Liver (tissue), 9 donors: ENCODE results near the gene PTGES. TPM values are rescaled to one million over a fixed set of nuclear protein-coding genes. Genes with fewer than 3 reads are reported as not detected.

Experiments used
- DNase-seq: peaks from one replicate; pipeline ENCODE4 v3.0.0-alpha.2; 2017; ENCODE audit warnings: low spot score
- H3K27ac ChIP-seq, 2 donors: one replicate each; pipeline ENCODE4 v1.7.0; 2013; ENCODE audit warnings: inconsistent platforms in 2 of 2, low read length in 2 of 2, control low read depth in 1 of 2, low read depth in 1 of 2, mild to moderate bottlenecking in 1 of 2
- H3K27me3 ChIP-seq, 4 donors: one replicate each; pipeline versions ENCODE4 v1.6.1 to v1.7.0; 2013; ENCODE audit warnings: low read length in 3 of 4, inconsistent platforms in 1 of 4, mild to moderate bottlenecking in 1 of 4, moderate library complexity in 1 of 4; ENCODE audit not compliant: control insufficient read depth in 4 of 4, insufficient read depth in 4 of 4
- H3K36me3 ChIP-seq, 4 donors: one replicate each; pipeline versions ENCODE4 v1.6.1 to v1.7.0; 2013; ENCODE audit warnings: low read length in 3 of 4, mild to moderate bottlenecking in 3 of 4, low read depth in 1 of 4, moderate library complexity in 1 of 4; ENCODE audit not compliant: control insufficient read depth in 4 of 4, insufficient read depth in 3 of 4
- H3K4me1 ChIP-seq, 4 donors: one replicate each; pipeline versions ENCODE4 v1.6.1 to v1.7.0; 2013; ENCODE audit warnings: low read length in 3 of 4, mild to moderate bottlenecking in 3 of 4, moderate library complexity in 1 of 4; ENCODE audit not compliant: control insufficient read depth in 4 of 4, insufficient read depth in 4 of 4
- H3K4me3 ChIP-seq, 3 donors: one replicate each; pipeline versions ENCODE4 v1.6.1 to v1.7.0; 2013; ENCODE audit warnings: low read length in 3 of 3, control low read depth in 1 of 3, low read depth in 1 of 3, mild to moderate bottlenecking in 1 of 3
- H3K9ac ChIP-seq, 2 donors: one replicate each; pipeline ENCODE4 v1.7.0; 2013; ENCODE audit warnings: low read length in 2 of 2, mild to moderate bottlenecking in 2 of 2, moderate library complexity in 2 of 2, control low read depth in 1 of 2, low read depth in 1 of 2
- H3K9me3 ChIP-seq, 4 donors: one replicate each; pipeline versions ENCODE4 v1.6.1 to v1.7.0; 2013; ENCODE audit warnings: low read length in 3 of 4; ENCODE audit not compliant: control insufficient read depth in 4 of 4
- EGR1 ChIP-seq, 2 donors: IDR thresholded peaks; 2 replicates each; pipeline ENCODE4 v1.6.1; 2016 to 2018; ENCODE audit warnings: antibody characterized with exemption in 2 of 2, low read depth in 2 of 2
- FOXA1 ChIP-seq: IDR thresholded peaks from 2 replicates; pipeline ENCODE4 v1.6.1; 2016; ENCODE audit warnings: antibody characterized with exemption
- FOXA2 ChIP-seq: IDR thresholded peaks from 2 replicates; pipeline ENCODE4 v1.6.1; 2016; ENCODE audit warnings: antibody characterized with exemption
- GABPA ChIP-seq, 2 donors: IDR thresholded peaks in 1 of 2; conservative IDR thresholded peaks in 1 of 2; 2 replicates each; pipeline ENCODE4 v1.6.1; 2016; ENCODE audit warnings: antibody characterized with exemption in 2 of 2, mild to moderate bottlenecking in 1 of 2, moderate library complexity in 1 of 2
- HNF4A ChIP-seq, 2 donors: conservative IDR thresholded peaks; 2 replicates each; pipeline ENCODE4 v1.6.1; 2016; ENCODE audit warnings: antibody characterized with exemption in 2 of 2, mild to moderate bottlenecking in 2 of 2
- HNF4G ChIP-seq: IDR thresholded peaks from 2 replicates; pipeline ENCODE4 v1.6.1; 2016; ENCODE audit warnings: antibody characterized with exemption
- JUND ChIP-seq, 2 donors: IDR thresholded peaks; 2 replicates each; pipeline ENCODE4 v1.6.1; 2016; ENCODE audit warnings: antibody characterized with exemption in 2 of 2
- RAD21 ChIP-seq, 2 donors: IDR thresholded peaks; 2 replicates each; pipeline ENCODE4 v1.6.1; 2016; ENCODE audit warnings: antibody characterized with exemption in 2 of 2, mild to moderate bottlenecking in 2 of 2
- RXRA ChIP-seq, 2 donors: IDR thresholded peaks; 2 replicates each; pipeline ENCODE4 v1.6.1; 2017 to 2018; ENCODE audit warnings: antibody characterized with exemption in 2 of 2, mild to moderate bottlenecking in 1 of 2
- SP1 ChIP-seq: IDR thresholded peaks from 2 replicates; pipeline ENCODE4 v1.6.1; 2018; ENCODE audit warnings: antibody characterized with exemption, mild to moderate bottlenecking
- TAF1 ChIP-seq: conservative IDR thresholded peaks from 2 replicates; pipeline ENCODE4 v1.6.1; 2016; ENCODE audit warnings: antibody characterized with exemption, mild to moderate bottlenecking
- YY1 ChIP-seq: IDR thresholded peaks from 2 replicates; pipeline ENCODE4 v1.6.1; 2016; ENCODE audit warnings: antibody characterized with exemption, mild to moderate bottlenecking
- WGBS: extraction: QIAGEN DNeasy Blood & Tissue Kit; methylation state at CpG from one replicate; pipeline ENCODE4 v1.1.7; 2013; 5-methylcytosine and 5-hydroxymethylcytosine counted together
- polyA plus RNA-seq, 2 donors: library from polyadenylated mRNA; stranded (reverse) in 1 of 2; unstranded in 1 of 2; fragments of 200-250 nt in 1 of 2; fragments of >200 nt in 1 of 2; fragmentation: Nextera tagmentation in 1 of 2; extraction: Ambion mirVana in 1 of 2; gene quantifications; one replicate each; pipeline versions ENCODE4 v1.2.1 to v1.2.3, GENCODE V29; 2013 to 2015
- total RNA-seq, 2 donors: library from RNA; depleted of rRNA; stranded (reverse); fragments of >200 nt; gene quantifications; one replicate each; pipeline ENCODE4 v1.2.3, GENCODE V29; 2014
- TF ChIP-seq, protein P1 (sequence below): IDR thresholded peaks from 2 replicates; pipeline ENCODE4 v1.6.1; 2016; ENCODE audit warnings: antibody characterized with exemption
- TF ChIP-seq, protein P2 (sequence below): IDR thresholded peaks from 2 replicates; pipeline ENCODE4 v1.6.1; 2016; ENCODE audit warnings: antibody characterized with exemption
- TF ChIP-seq, protein P3 (sequence below): IDR thresholded peaks from 2 replicates; pipeline ENCODE4 v1.6.1; 2016; ENCODE audit warnings: antibody characterized with exemption, mild to moderate bottlenecking
- donor health status: healthy.
- donor health status: healthy.
- donor health status: healthy.
- donor health status: healthy.
- donor health status: healthy.

The PTGES gene
- total and polyA plus RNA-seq, 4 donors, result 0.07 to 0.47 (median 0.17) TPM; not detected in 1

DNA sequence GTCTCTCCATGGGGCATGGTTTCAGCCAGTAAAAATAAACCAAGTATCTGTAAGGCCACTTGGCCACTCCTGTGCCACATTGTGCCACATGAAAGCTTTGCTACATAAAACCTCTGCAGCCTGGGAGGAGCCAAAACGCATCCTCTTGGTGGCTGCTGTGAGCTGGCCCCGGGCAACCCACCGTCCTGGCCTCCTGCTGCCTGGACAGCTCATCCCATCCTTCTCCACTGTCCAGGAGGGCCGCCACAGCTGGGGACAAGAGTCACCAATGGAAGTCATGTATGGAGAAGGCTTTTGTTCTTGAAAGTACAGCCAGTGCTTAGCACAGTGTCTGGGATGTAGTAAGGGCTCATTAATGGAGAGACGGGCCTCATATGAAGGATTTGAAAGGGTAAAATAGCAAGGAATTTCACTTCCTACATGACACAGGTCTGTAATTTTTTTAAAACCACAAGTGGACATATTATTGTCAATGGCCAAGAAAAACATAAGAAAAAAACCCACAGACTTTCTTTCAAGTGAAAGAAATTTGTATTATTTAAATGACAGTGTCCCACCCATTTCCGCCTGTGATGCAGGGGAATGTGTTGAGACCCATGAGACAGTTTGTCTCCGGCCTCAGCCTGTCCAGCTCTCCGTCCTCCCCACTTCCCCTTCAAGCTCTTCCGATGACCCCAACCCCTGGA is 6.6 kb downstream of the PTGES start:
- no peaks in the 10 kb centered on the region for H3K4me1 ChIP-seq
- TF ChIP-seq FOXA1 (no peak), RAD21 (IDR thresholded peaks at IDR 0.05) (no peak), GABPA (IDR thresholded peaks at IDR 0.05 in 1 of 2, conservative IDR thresholded peaks at IDR 0.05 in 1 of 2) (no peak)
- TF ChIP-seq, protein P1, sequence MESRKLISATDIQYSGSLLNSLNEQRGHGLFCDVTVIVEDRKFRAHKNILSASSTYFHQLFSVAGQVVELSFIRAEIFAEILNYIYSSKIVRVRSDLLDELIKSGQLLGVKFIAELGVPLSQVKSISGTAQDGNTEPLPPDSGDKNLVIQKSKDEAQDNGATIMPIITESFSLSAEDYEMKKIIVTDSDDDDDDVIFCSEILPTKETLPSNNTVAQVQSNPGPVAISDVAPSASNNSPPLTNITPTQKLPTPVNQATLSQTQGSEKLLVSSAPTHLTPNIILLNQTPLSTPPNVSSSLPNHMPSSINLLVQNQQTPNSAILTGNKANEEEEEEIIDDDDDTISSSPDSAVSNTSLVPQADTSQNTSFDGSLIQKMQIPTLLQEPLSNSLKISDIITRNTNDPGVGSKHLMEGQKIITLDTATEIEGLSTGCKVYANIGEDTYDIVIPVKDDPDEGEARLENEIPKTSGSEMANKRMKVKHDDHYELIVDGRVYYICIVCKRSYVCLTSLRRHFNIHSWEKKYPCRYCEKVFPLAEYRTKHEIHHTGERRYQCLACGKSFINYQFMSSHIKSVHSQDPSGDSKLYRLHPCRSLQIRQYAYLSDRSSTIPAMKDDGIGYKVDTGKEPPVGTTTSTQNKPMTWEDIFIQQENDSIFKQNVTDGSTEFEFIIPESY, result no peak
- TF ChIP-seq, protein P2, sequence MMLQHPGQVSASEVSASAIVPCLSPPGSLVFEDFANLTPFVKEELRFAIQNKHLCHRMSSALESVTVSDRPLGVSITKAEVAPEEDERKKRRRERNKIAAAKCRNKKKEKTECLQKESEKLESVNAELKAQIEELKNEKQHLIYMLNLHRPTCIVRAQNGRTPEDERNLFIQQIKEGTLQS, result no peak
- H3K9me3 ChIP-seq, result no peaks in the 10 kb centered on the region
- 77% methylated on average over 9 of the region's 9 CpGs for WGBS
- no peak overlapping the region for H3K9ac ChIP-seq
- H3K27ac ChIP-seq, result no peak overlapping the region
- DNase-seq, result no peak
- no peaks in the 10 kb centered on the region for H3K27me3 ChIP-seq
- H3K36me3 ChIP-seq, result no peaks in the 10 kb centered on the region
- no peak overlapping the region for H3K4me3 ChIP-seq

DNA sequence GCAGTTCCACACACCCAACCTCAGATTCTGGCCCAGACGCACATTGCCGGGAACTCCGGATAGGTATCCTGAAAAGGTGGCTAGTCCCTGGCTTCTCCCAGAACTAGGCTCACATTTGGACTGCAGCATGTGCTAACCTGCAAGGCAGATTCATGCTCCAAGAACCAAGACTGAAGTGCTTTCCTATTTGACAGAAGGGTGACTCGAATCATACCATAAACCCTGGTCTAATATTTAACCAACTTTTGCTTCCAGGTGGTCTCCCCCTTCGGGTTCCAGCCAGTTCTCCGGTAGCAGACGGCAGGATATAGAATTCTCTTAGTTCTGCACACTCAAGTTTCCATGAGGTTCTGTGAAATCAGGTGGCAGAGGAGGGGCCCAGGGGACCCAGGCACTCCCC is 7.6 kb downstream of the PTGES start:
- no peaks in the 10 kb centered on the region for H3K4me1 ChIP-seq
- 85% methylated on average over 7 of the region's 7 CpGs for WGBS
- no peak overlapping the region for H3K4me3 ChIP-seq
- no peaks in the 10 kb centered on the region for H3K36me3 ChIP-seq
- no peak overlapping the region for H3K27ac ChIP-seq
- no peak overlapping the region for H3K9ac ChIP-seq
- no peak for DNase-seq
- no peaks in the 10 kb centered on the region for H3K27me3 ChIP-seq
- TF ChIP-seq SP1 (no peak), RXRA (IDR thresholded peaks at IDR 0.05) (no peak), HNF4A (conservative IDR thresholded peaks at IDR 0.05) (no peak), TAF1 (no peak), JUND (IDR thresholded peaks at IDR 0.05) (no peak), FOXA1 (no peak), YY1 (no peak), GABPA (IDR thresholded peaks at IDR 0.05 in 1 of 2, conservative IDR thresholded peaks at IDR 0.05 in 1 of 2) (no peak), RAD21 (IDR thresholded peaks at IDR 0.05) (no peak), HNF4G (no peak), FOXA2 (no peak), EGR1 (IDR thresholded peaks at IDR 0.05; ENCODE audit: low read depth in 2 of 2) (no peak)
- TF ChIP-seq, protein P2, result no peak
- TF ChIP-seq, protein P3, sequence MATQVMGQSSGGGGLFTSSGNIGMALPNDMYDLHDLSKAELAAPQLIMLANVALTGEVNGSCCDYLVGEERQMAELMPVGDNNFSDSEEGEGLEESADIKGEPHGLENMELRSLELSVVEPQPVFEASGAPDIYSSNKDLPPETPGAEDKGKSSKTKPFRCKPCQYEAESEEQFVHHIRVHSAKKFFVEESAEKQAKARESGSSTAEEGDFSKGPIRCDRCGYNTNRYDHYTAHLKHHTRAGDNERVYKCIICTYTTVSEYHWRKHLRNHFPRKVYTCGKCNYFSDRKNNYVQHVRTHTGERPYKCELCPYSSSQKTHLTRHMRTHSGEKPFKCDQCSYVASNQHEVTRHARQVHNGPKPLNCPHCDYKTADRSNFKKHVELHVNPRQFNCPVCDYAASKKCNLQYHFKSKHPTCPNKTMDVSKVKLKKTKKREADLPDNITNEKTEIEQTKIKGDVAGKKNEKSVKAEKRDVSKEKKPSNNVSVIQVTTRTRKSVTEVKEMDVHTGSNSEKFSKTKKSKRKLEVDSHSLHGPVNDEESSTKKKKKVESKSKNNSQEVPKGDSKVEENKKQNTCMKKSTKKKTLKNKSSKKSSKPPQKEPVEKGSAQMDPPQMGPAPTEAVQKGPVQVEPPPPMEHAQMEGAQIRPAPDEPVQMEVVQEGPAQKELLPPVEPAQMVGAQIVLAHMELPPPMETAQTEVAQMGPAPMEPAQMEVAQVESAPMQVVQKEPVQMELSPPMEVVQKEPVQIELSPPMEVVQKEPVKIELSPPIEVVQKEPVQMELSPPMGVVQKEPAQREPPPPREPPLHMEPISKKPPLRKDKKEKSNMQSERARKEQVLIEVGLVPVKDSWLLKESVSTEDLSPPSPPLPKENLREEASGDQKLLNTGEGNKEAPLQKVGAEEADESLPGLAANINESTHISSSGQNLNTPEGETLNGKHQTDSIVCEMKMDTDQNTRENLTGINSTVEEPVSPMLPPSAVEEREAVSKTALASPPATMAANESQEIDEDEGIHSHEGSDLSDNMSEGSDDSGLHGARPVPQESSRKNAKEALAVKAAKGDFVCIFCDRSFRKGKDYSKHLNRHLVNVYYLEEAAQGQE, result no peak
- no peaks in the 10 kb centered on the region for H3K9me3 ChIP-seq
